22Rv1 (cell line): ENCODE measurements around the gene ZNF566.

Experiments used
- CTCF ChIP-seq: fragments of 450-650 bp; IDR thresholded peaks from 2 replicates; pipeline ENCODE4 v1.5.1; 2017; ENCODE audit warnings: mild to moderate bottlenecking
- ZFX ChIP-seq: fragments of 450-650 bp; IDR thresholded peaks from 2 replicates; pipeline ENCODE4 v1.6.1; 2017; ENCODE audit warnings: antibody characterized with exemption, borderline replicate concordance

- TF ChIP-seq CTCF: no peak
- TF ChIP-seq ZFX: no peak
Measured at GRCh38 chr19:36488118-36488845, 1.1 kb downstream of the ZNF566 start.
